SK-N-SH (cell line): ENCODE results near the gene ABCA10. TPM values are rescaled to one million over a fixed set of nuclear protein-coding genes. Genes with fewer than 3 reads are reported as not detected.

Experiments
- CTCF ChIA-PET: fragments of 300-600, 350-600 bp; formaldehyde crosslinking; extraction: SDS; loops from one replicate; lab custom pipeline; 2021; lab: Yijun Ruan, JAX
- POLR2A ChIA-PET: fragments of 350-600 bp; sonication (Branson Sonifier 250); formaldehyde crosslinking; extraction: SDS; loops from one replicate; lab custom pipeline; 2020; ENCODE audit warnings: antibody characterized with exemption, inconsistent platforms; lab: Yijun Ruan, JAX
- DNase-seq: peaks from one replicate; pipeline ENCODE4 v3.0.0; 2012
- H2AFZ ChIP-seq: fragments of 200-600 bp; sonication (generic); 2 replicates; pipeline ENCODE4 v1.8.1; 2016; ENCODE audit warnings: antibody characterized with exemption, mild to moderate bottlenecking, low read depth
- H3F3A ChIP-seq: fragments of 200-600 bp; sonication (generic); replicated peaks from 2 replicates; pipeline ENCODE3; 2016; ENCODE audit warnings: antibody characterized with exemption, mild to moderate bottlenecking; ENCODE audit not compliant: insufficient read depth
- H3K27ac ChIP-seq, 2 experiments: fragments of 200-500 bp in 1 of 2; fragments of 200-600 bp in 1 of 2; sonication (Bioruptor generic) in 1 of 2; sonication (generic), shearing (Covaris generic) in 1 of 2; 2 replicates each; pipeline versions ENCODE4 v1.5.1 to v1.6.1; 2014 to 2016; ENCODE audit warnings: low read depth in 2 of 2, inconsistent platforms in 1 of 2, low read length in 1 of 2, mild to moderate bottlenecking in 1 of 2, mixed read lengths in 1 of 2
- H3K27me3 ChIP-seq: fragments of 200-600 bp; sonication (generic), shearing (Covaris generic); 2 replicates; pipeline ENCODE4 v1.6.1; 2016; ENCODE audit warnings: mixed run types; ENCODE audit not compliant: insufficient read depth
- H3K36me3 ChIP-seq, 2 experiments: fragments of 200-500 bp in 1 of 2; fragments of 200-600 bp in 1 of 2; sonication (Bioruptor generic) in 1 of 2; sonication (generic) in 1 of 2; replicated peaks in 1 of 2; 2 replicates each; pipeline versions ENCODE3 to v1.5.1; 2014 to 2016; ENCODE audit warnings: low read length in 1 of 2, mild to moderate bottlenecking in 1 of 2; ENCODE audit not compliant: insufficient read depth in 2 of 2, control insufficient read depth in 1 of 2
- H3K4me1 ChIP-seq, 2 experiments: fragments of 200-500 bp in 1 of 2; fragments of 200-600 bp in 1 of 2; sonication (Bioruptor generic) in 1 of 2; sonication (generic), shearing (Covaris generic) in 1 of 2; 2 replicates each; pipeline versions ENCODE4 v1.5.1 to v1.6.1; 2014 to 2016; ENCODE audit warnings: low read depth in 1 of 2, low read length in 1 of 2, mixed run types in 1 of 2; ENCODE audit not compliant: insufficient read depth in 2 of 2, control insufficient read depth in 1 of 2
- H3K4me2 ChIP-seq: fragments of 200-600 bp; sonication (generic), shearing (Covaris generic); 2 replicates; pipeline ENCODE4 v1.6.1; 2017; ENCODE audit warnings: mixed run types
- H3K4me3 ChIP-seq, 2 experiments: fragments of 200-500 bp in 1 of 2; fragments of 200-600 bp in 1 of 2; sonication (Bioruptor generic) in 1 of 2; sonication (generic), shearing (Covaris generic) in 1 of 2; 2 replicates each; pipeline versions ENCODE4 v1.5.1 to v1.8.1; 2014 to 2016; ENCODE audit warnings: low read depth in 2 of 2, inconsistent platforms in 1 of 2, low read length in 1 of 2, mild to moderate bottlenecking in 1 of 2, mixed read lengths in 1 of 2, moderate library complexity in 1 of 2
- H3K79me2 ChIP-seq: fragments of 200-600 bp; sonication (generic); 2 replicates; pipeline ENCODE4 v1.8.1; 2017; ENCODE audit warnings: mild to moderate bottlenecking; ENCODE audit not compliant: insufficient read depth
- H3K9ac ChIP-seq: fragments of 200-600 bp; sonication (generic); 2 replicates; pipeline ENCODE4 v1.6.1; 2017; ENCODE audit warnings: mixed run types
- H3K9me2 ChIP-seq: fragments of 200-600 bp; sonication (generic); 2 replicates; pipeline ENCODE4 v1.6.1; 2017; ENCODE audit warnings: mixed run types
- H3K9me3 ChIP-seq: fragments of 200-600 bp; sonication (generic); 2 replicates; pipeline ENCODE4 v1.6.1; 2017; ENCODE audit warnings: mixed run types, mild to moderate bottlenecking, moderate library complexity
- H4K20me1 ChIP-seq: fragments of 200-600 bp; sonication (generic); 2 replicates; pipeline ENCODE4 v1.6.1; 2017; ENCODE audit warnings: mild to moderate bottlenecking, mixed run types; ENCODE audit not compliant: insufficient read depth
- CTCF ChIP-seq: fragments of 200-600 bp; sonication (generic); IDR thresholded peaks from 2 replicates; pipeline ENCODE4 v1.6.1; 2017; ENCODE audit warnings: antibody characterized with exemption, mild to moderate bottlenecking, moderate library complexity
- ELF1 ChIP-seq: IDR thresholded peaks from 2 replicates; pipeline ENCODE4 v1.4.0; 2012
- EZH2phosphoT487 ChIP-seq: fragments of 200-600 bp; sonication (generic); IDR thresholded peaks from 2 replicates; pipeline ENCODE4 v1.6.1; 2017; ENCODE audit warnings: low read depth, mixed run types, mild to moderate bottlenecking, antibody characterized with exemption, moderate library complexity, borderline replicate concordance
- FOSL2 ChIP-seq: IDR thresholded peaks from 2 replicates; pipeline ENCODE4 v1.4.0; 2012; ENCODE audit warnings: low read depth, mild to moderate bottlenecking, moderate library complexity, borderline replicate concordance
- FOXM1 ChIP-seq: IDR thresholded peaks from 2 replicates; pipeline ENCODE4 v1.4.0; 2012; ENCODE audit warnings: low read depth, mild to moderate bottlenecking
- IRF3 ChIP-seq: fragments of 150-350 bp; IDR thresholded peaks from 2 replicates; pipeline ENCODE4 v1.6.1; 2016; ENCODE audit warnings: mild to moderate bottlenecking, low read depth, low read length
- JUND ChIP-seq: IDR thresholded peaks from 2 replicates; pipeline ENCODE4 v1.4.0; 2012
- MAX ChIP-seq: IDR thresholded peaks from 2 replicates; pipeline ENCODE4 v1.4.0; 2012; ENCODE audit warnings: low read depth
- MXI1 ChIP-seq: IDR thresholded peaks from 2 replicates; pipeline ENCODE4 v1.6.1; 2012; ENCODE audit warnings: mild to moderate bottlenecking, low read depth, low read length, improper control_type of control experiment
- NFIC ChIP-seq: IDR thresholded peaks from 2 replicates; pipeline ENCODE4 v1.4.0; 2012; ENCODE audit warnings: borderline replicate concordance
- SIN3A ChIP-seq: IDR thresholded peaks from 2 replicates; pipeline ENCODE4 v1.6.1; 2012; ENCODE audit warnings: low read depth, mild to moderate bottlenecking, low read length, moderate library complexity, borderline replicate concordance
- TCF12 ChIP-seq: IDR thresholded peaks from 2 replicates; pipeline ENCODE4 v1.4.0; 2012
- USF2 ChIP-seq: fragments of 150-350 bp; IDR thresholded peaks from 2 replicates; pipeline ENCODE4 v1.6.1; 2017; ENCODE audit warnings: antibody characterized with exemption, low read length, low read depth, borderline replicate concordance
- YY1 ChIP-seq: IDR thresholded peaks from 2 replicates; pipeline ENCODE4 v1.4.0; 2012; ENCODE audit warnings: low read depth, mild to moderate bottlenecking
- ZBTB33 ChIP-seq: IDR thresholded peaks from 2 replicates; pipeline ENCODE4 v1.4.0; 2012; ENCODE audit warnings: low read depth, borderline replicate concordance
- WGBS: methylation state at CpG from one replicate; pipeline ENCODE4 v1.1.6; 2017; ENCODE audit warnings: low lambda C conversion rate; 5-methylcytosine and 5-hydroxymethylcytosine counted together
- polyA plus RNA-seq, 3 experiments: library from polyadenylated mRNA; depleted of rRNA; stranded (reverse); fragments of >200 nt; gene quantifications; 2 replicates each; pipeline ENCODE4 v1.2.3, GENCODE V29; 2012

ABCA10 gene
- polyA plus RNA-seq, 1 of the 3 experiments (the other 2 are of a cell fraction), result 0.07 TPM

- TF ChIP-seq FOSL2 (peak; percentile 92), NFIC (peak; percentile 33; the same call in 1 of the 2 replicates), MAX (peak; percentile 85), TCF12 (peak; percentile 91), IRF3 (no peak)
Observed at GRCh38 chr17:69175625-69176456, 52.8 kb downstream of the ABCA10 start (continued).

GRCh38 chr17:69175262-69175624 lies 53.4 kb downstream of the ABCA10 start:
- no peaks in the 10 kb centered on the region for H4K20me1 ChIP-seq
- H3K27ac ChIP-seq, result peak overlapping the region in 1 of 2 experiments; percentile 65; a peak in 2 of 4 replicates
- H3K79me2 ChIP-seq, result no peaks in the 10 kb centered on the region
- peaks cover 0 to 13% of the 10 kb centered on the region in 2 experiments; a peak in 2 of 4 replicates for H3K4me1 ChIP-seq
- ChIA-PET POLR2A (no interaction called here), CTCF (no interaction called here)
- no peaks in the 10 kb centered on the region for H3K9me2 ChIP-seq
- H3K36me3 ChIP-seq, result no peaks in the 10 kb centered on the region
- no peak for TF ChIP-seq YY1
- no peak for TF ChIP-seq EZH2phosphoT487
- TF ChIP-seq SIN3A, result no peak
- TF ChIP-seq FOXM1, result no peak
- TF ChIP-seq ELF1, result no peak
- TF ChIP-seq ZBTB33, result no peak
- no peak for TF ChIP-seq MXI1
- TF ChIP-seq USF2, result no peak
- no peak for TF ChIP-seq MAX
- TF ChIP-seq JUND, result no peak
- no peak for TF ChIP-seq CTCF
- H3K9me3 ChIP-seq, result no peaks in the 10 kb centered on the region
- DNase-seq, result no peak
- H3K4me3 ChIP-seq, result no peak overlapping the region; a peak in 1 of 4 replicates
- H3K27me3 ChIP-seq, result no peaks in the 10 kb centered on the region
- no peak overlapping the region; the same call in 1 of the 2 replicates for H3K9ac ChIP-seq
- peak overlapping the region; percentile 53 for H3K4me2 ChIP-seq
- H3F3A ChIP-seq, result peaks cover 10% of the 10 kb centered on the region
- WGBS, result 19% methylated on average over 4 of the region's 4 CpGs
- peak overlapping the region; percentile 69; the same call in 1 of the 2 replicates for H2AFZ ChIP-seq
